B cell (primary cell): ENCODE measurements around the gene IL1RL2.

ENCODE experiments used
- EZH2 ChIP-seq: IDR thresholded peaks from 2 replicates; pipeline ENCODE4 v1.6.1; 2012; ENCODE audit warnings: borderline replicate concordance, low read depth, mild to moderate bottlenecking, moderate library complexity, low read length; ENCODE audit not compliant: insufficient read depth, poor library complexity, severe bottlenecking
- TF ChIP-seq, protein P1 (sequence below): fragments of 200-600 bp; IDR thresholded peaks from one replicate; pipeline ENCODE4 v1.8.0; 2022; ENCODE audit warnings: antibody characterized with exemption, mild to moderate bottlenecking

- TF ChIP-seq, protein P1, sequence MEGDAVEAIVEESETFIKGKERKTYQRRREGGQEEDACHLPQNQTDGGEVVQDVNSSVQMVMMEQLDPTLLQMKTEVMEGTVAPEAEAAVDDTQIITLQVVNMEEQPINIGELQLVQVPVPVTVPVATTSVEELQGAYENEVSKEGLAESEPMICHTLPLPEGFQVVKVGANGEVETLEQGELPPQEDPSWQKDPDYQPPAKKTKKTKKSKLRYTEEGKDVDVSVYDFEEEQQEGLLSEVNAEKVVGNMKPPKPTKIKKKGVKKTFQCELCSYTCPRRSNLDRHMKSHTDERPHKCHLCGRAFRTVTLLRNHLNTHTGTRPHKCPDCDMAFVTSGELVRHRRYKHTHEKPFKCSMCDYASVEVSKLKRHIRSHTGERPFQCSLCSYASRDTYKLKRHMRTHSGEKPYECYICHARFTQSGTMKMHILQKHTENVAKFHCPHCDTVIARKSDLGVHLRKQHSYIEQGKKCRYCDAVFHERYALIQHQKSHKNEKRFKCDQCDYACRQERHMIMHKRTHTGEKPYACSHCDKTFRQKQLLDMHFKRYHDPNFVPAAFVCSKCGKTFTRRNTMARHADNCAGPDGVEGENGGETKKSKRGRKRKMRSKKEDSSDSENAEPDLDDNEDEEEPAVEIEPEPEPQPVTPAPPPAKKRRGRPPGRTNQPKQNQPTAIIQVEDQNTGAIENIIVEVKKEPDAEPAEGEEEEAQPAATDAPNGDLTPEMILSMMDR = no peak
- TF ChIP-seq EZH2 = no peak
Measured at GRCh38 chr2:102206666-102207341, 20.0 kb downstream of the IL1RL2 start.
